Measurements from ENCODE around the gene AKAP8L. TPM values are rescaled to one million over a fixed set of nuclear protein-coding genes. Genes with fewer than 3 reads are reported as not detected.

The AKAP8L gene
- total RNA-seq, 1 experiment from 2014 or later, result 106 TPM

DNA sequence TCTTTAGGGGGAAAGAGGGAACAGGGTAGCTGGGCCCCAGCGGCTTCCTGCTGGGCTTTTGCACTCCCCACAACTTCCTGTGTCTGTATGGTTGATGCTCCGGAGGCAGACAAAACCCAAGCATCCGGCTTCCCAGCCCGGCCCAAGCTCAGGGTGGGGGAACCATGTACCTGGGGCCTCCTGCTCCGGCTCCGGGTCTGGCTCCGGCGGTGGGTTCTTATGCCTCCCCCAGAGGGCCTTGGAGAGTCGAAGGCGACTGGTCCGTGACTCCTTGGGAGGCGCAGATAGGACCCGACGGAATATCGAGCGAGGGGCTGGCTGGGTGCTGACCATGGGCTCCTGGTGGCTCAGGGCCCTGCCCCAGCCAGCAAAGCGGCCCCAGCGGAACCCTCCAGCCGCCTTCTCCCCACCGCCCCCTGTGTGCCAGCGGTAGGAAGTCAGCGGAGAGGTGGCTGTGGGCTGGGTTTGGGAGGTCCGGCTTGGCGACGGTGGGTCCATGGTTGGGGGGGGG lies 45.1 kb upstream of the AKAP8L start (continued):
- TF ChIP-seq, protein P1, sequence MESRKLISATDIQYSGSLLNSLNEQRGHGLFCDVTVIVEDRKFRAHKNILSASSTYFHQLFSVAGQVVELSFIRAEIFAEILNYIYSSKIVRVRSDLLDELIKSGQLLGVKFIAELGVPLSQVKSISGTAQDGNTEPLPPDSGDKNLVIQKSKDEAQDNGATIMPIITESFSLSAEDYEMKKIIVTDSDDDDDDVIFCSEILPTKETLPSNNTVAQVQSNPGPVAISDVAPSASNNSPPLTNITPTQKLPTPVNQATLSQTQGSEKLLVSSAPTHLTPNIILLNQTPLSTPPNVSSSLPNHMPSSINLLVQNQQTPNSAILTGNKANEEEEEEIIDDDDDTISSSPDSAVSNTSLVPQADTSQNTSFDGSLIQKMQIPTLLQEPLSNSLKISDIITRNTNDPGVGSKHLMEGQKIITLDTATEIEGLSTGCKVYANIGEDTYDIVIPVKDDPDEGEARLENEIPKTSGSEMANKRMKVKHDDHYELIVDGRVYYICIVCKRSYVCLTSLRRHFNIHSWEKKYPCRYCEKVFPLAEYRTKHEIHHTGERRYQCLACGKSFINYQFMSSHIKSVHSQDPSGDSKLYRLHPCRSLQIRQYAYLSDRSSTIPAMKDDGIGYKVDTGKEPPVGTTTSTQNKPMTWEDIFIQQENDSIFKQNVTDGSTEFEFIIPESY (IDR thresholded peaks at IDR 0.05; ENCODE audit: extremely low read depth, insufficient replicate concordance, low read length), result no peak
- TF ChIP-seq ZNF274 (IDR thresholded peaks at IDR 0.05; ENCODE audit: low read depth, low read length) (no peak), EZH2phosphoT487 (IDR thresholded peaks at IDR 0.05; ENCODE audit: borderline replicate concordance) (no peak)
- TF ChIP-seq, protein P2, sequence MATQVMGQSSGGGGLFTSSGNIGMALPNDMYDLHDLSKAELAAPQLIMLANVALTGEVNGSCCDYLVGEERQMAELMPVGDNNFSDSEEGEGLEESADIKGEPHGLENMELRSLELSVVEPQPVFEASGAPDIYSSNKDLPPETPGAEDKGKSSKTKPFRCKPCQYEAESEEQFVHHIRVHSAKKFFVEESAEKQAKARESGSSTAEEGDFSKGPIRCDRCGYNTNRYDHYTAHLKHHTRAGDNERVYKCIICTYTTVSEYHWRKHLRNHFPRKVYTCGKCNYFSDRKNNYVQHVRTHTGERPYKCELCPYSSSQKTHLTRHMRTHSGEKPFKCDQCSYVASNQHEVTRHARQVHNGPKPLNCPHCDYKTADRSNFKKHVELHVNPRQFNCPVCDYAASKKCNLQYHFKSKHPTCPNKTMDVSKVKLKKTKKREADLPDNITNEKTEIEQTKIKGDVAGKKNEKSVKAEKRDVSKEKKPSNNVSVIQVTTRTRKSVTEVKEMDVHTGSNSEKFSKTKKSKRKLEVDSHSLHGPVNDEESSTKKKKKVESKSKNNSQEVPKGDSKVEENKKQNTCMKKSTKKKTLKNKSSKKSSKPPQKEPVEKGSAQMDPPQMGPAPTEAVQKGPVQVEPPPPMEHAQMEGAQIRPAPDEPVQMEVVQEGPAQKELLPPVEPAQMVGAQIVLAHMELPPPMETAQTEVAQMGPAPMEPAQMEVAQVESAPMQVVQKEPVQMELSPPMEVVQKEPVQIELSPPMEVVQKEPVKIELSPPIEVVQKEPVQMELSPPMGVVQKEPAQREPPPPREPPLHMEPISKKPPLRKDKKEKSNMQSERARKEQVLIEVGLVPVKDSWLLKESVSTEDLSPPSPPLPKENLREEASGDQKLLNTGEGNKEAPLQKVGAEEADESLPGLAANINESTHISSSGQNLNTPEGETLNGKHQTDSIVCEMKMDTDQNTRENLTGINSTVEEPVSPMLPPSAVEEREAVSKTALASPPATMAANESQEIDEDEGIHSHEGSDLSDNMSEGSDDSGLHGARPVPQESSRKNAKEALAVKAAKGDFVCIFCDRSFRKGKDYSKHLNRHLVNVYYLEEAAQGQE (IDR thresholded peaks at IDR 0.05; ENCODE audit: low read depth), result no peak

DNA sequence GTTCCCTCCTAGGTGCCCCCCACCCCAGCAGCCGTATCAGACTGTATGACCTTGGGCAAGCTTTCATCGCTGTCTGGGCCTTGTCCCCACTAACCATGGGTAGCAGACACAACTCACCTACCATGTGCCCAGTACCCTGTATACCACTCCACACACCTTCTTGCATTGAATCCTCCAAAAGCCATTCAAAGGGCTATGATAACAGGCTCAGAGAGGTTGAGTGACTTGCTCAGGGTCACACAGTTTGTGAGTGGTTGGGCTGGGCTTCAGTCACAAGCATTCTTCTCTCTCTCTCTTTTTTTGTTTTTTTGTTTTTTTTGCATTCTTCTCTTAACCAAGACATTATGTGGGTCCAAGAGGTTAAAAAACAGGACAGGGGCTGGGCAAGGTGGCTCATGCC lies 42.9 kb upstream of the AKAP8L start:
- Histone ChIP-seq H3K9me2 (ENCODE audit: insufficient read depth) (no peaks in the 10 kb centered on the region), H3K27ac (ENCODE audit: low read depth, low read length) (no peak overlapping the region), H2AFZ (ENCODE audit: low read depth, low read length, poor library complexity, severe bottlenecking) (no peak overlapping the region), H3K4me1 (ENCODE audit: control insufficient read depth in 1 of 2, insufficient read depth in 2 of 2, low read length in 2 of 2) (peaks cover 0 to 1% of the 10 kb centered on the region in 2 experiments; a peak in 2 of 4 replicates), H3K4me3 (replicated peaks in 1 of 2; ENCODE audit: low read depth in 1 of 2, low read length in 2 of 2) (no peak overlapping the region), H3K9me3 (ENCODE audit: control insufficient read depth in 1 of 2, insufficient read depth in 1 of 2, low read depth in 1 of 2, low read length in 2 of 2) (no peaks in the 10 kb centered on the region), H3K36me3 (ENCODE audit: control insufficient read depth in 1 of 2, insufficient read depth in 2 of 2, low read length in 2 of 2) (no peaks in the 10 kb centered on the region), H3K4me2 (ENCODE audit: low read length) (no peak overlapping the region), H4K20me1 (ENCODE audit: insufficient read depth) (no peaks in the 10 kb centered on the region), H3K79me2 (ENCODE audit: insufficient read depth, low read length) (no peaks in the 10 kb centered on the region), H3K9ac (ENCODE audit: low read length) (no peak overlapping the region), H3K27me3 (ENCODE audit: insufficient read depth, low read length) (no peaks in the 10 kb centered on the region)
- BruUV-seq (replicated peaks), result no TSS peak
- no peak for DNase-seq (ENCODE audit: low read depth, low spot score)
- intact Hi-C loops (cut with micrococcal nuclease), result no loop called here
- ChIA-PET POLR2A (no interaction called here), RAD21 (ENCODE audit: low non-redundant PET in 1 of 2, low total read pairs in 2 of 2, uncharacterized antibody in 2 of 2, unreplicated experiment in 2 of 2) (no interaction called here), CTCF (interaction anchor here (2.1 kb wide), 1 partner anchor 7 kb away, joined by 4 read pairs; no protein-coding TSS in a partner anchor)
- no peak for ATAC-seq
- TF ChIP-seq ZFX (IDR thresholded peaks at IDR 0.05) (no peak), ZNF274 (IDR thresholded peaks at IDR 0.05; ENCODE audit: low read depth, low read length) (no peak), SIN3A (IDR thresholded peaks at IDR 0.05; ENCODE audit: low read depth) (no peak), CBX3 (IDR thresholded peaks at IDR 0.05; ENCODE audit: low read depth) (no peak), EGR1 (IDR thresholded peaks at IDR 0.05; ENCODE audit: low read depth) (no peak), YY1 (IDR thresholded peaks at IDR 0.05; ENCODE audit: extremely low read depth, insufficient replicate concordance, low read depth, low read length) (no peak), SRF (IDR thresholded peaks at IDR 0.05; ENCODE audit: low read depth) (no peak), JUND (IDR thresholded peaks at IDR 0.05) (no peak), TCF7L2 (IDR thresholded peaks at IDR 0.05; ENCODE audit: borderline replicate concordance, extremely low read depth, insufficient read depth, insufficient read length) (no peak), POLR2A (IDR thresholded peaks at IDR 0.05; ENCODE audit: borderline replicate concordance, extremely low read depth, insufficient read depth, insufficient read length) (no peak), RAD21 (IDR thresholded peaks at IDR 0.05; ENCODE audit: low read depth) (no peak)
- TF ChIP-seq, protein P3, sequence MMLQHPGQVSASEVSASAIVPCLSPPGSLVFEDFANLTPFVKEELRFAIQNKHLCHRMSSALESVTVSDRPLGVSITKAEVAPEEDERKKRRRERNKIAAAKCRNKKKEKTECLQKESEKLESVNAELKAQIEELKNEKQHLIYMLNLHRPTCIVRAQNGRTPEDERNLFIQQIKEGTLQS (IDR thresholded peaks at IDR 0.05), result no peak
- TF ChIP-seq, protein P1 (IDR thresholded peaks at IDR 0.05; ENCODE audit: extremely low read depth, insufficient replicate concordance, low read length), result no peak
- TF ChIP-seq, protein P4, sequence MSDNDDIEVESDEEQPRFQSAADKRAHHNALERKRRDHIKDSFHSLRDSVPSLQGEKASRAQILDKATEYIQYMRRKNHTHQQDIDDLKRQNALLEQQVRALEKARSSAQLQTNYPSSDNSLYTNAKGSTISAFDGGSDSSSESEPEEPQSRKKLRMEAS (IDR thresholded peaks at IDR 0.05), result no peak

All from HCT116 (cell line).